CD14-positive monocyte (primary cell): ENCODE data around the gene FBXO28. TPM values are rescaled to one million over a fixed set of nuclear protein-coding genes. Genes with fewer than 3 reads are reported as not detected.

Experiments
- DNase-seq, 3 donors: peaks; one replicate each; pipeline ENCODE4 v3.0.0-alpha.2; 2011 to 2022
- H2AFZ ChIP-seq: 2 replicates; pipeline ENCODE4 v1.6.0; 2012; ENCODE audit warnings: mild to moderate bottlenecking, low read depth, low read length, inconsistent platforms; ENCODE audit not compliant: insufficient read depth, poor library complexity, severe bottlenecking
- H3K27ac ChIP-seq, 2 donors: 1 replicate in 1 of 2; 2 replicates in 1 of 2; pipeline ENCODE4 v1.5.1; 2012 to 2013; ENCODE audit warnings: low read length in 2 of 2, control low read depth in 1 of 2, inconsistent platforms in 1 of 2, low read depth in 1 of 2, mild to moderate bottlenecking in 1 of 2
- H3K27me3 ChIP-seq, 2 donors: one replicate each; pipeline versions ENCODE4 v1.6.0 to v1.6.1; 2011 to 2013; ENCODE audit warnings: low read length in 2 of 2; ENCODE audit not compliant: control insufficient read depth in 2 of 2, insufficient read depth in 2 of 2
- H3K36me3 ChIP-seq, 2 donors: replicated peaks in 1 of 2; 1 replicate in 1 of 2; 2 replicates in 1 of 2; pipeline versions ENCODE4 v1.5.1 to v1.6.1; 2012 to 2013; ENCODE audit warnings: low read length in 2 of 2, control low read depth in 1 of 2, inconsistent platforms in 1 of 2, mild to moderate bottlenecking in 1 of 2; ENCODE audit not compliant: insufficient read depth in 2 of 2, control insufficient read depth in 1 of 2
- H3K4me1 ChIP-seq, 2 donors: 1 replicate in 1 of 2; 2 replicates in 1 of 2; pipeline versions ENCODE4 v1.5.1 to v1.6.1; 2012 to 2013; ENCODE audit warnings: low read length in 2 of 2, control low read depth in 1 of 2, inconsistent platforms in 1 of 2, mild to moderate bottlenecking in 1 of 2, moderate library complexity in 1 of 2; ENCODE audit not compliant: insufficient read depth in 2 of 2, control insufficient read depth in 1 of 2
- H3K4me2 ChIP-seq: replicated peaks from 2 replicates; pipeline ENCODE3; 2012; ENCODE audit warnings: low read length, moderate library complexity, mild to moderate bottlenecking; ENCODE audit not compliant: poor library complexity, severe bottlenecking; ENCODE audit errors: extremely low read depth
- H3K4me3 ChIP-seq, 3 experiments: fragments of 200-600 bp in 1 of 3; sonication (generic) in 1 of 3; replicated peaks in 1 of 3; 1 replicate in 2 of 3; 2 replicates in 1 of 3; pipeline ENCODE4 v1.5.1; 2011 to 2013; ENCODE audit warnings: low read length in 3 of 3, mild to moderate bottlenecking in 3 of 3, control low read depth in 2 of 3, low read depth in 2 of 3, inconsistent platforms in 1 of 3, moderate library complexity in 1 of 3
- H3K79me2 ChIP-seq: 2 replicates; pipeline ENCODE4 v1.6.0; 2012; ENCODE audit warnings: mild to moderate bottlenecking, control low read depth, inconsistent platforms, low read length, moderate library complexity; ENCODE audit not compliant: insufficient read depth
- H3K9ac ChIP-seq: 2 replicates; pipeline ENCODE4 v1.6.0; 2017; ENCODE audit warnings: low read length, mild to moderate bottlenecking; ENCODE audit not compliant: insufficient read depth, poor library complexity, severe bottlenecking
- H3K9me3 ChIP-seq, 2 donors: replicated peaks in 1 of 2; 1 replicate in 1 of 2; 2 replicates in 1 of 2; pipeline versions ENCODE4 v1.5.1 to v1.6.1; 2012 to 2013; ENCODE audit warnings: low read length in 2 of 2, control low read depth in 1 of 2; ENCODE audit not compliant: control insufficient read depth in 1 of 2, insufficient read depth in 1 of 2
- H4K20me1 ChIP-seq: 2 replicates; pipeline ENCODE4 v1.6.0; 2012; ENCODE audit warnings: mild to moderate bottlenecking, low read length, control low read depth, moderate library complexity; ENCODE audit not compliant: insufficient read depth
- H3K27ac Mint-ChIP-seq, 7 donors: one replicate each; pipeline ENCODE4 v1.8.0; 2020; ENCODE audit warnings: mild to moderate bottlenecking in 7 of 7, mixed read lengths in 7 of 7, moderate library complexity in 6 of 7, inconsistent platforms in 2 of 7
- H3K27me3 Mint-ChIP-seq, 3 donors: one replicate each; pipeline ENCODE4 v1.8.0; 2021 to 2022; ENCODE audit warnings: low read depth in 3 of 3, mild to moderate bottlenecking in 3 of 3, mixed read lengths in 3 of 3, moderate library complexity in 3 of 3, inconsistent platforms in 1 of 3
- H3K36me3 Mint-ChIP-seq, 2 donors: one replicate each; pipeline ENCODE4 v1.8.0; 2020; ENCODE audit warnings: mixed read lengths in 2 of 2, inconsistent platforms in 1 of 2, mild to moderate bottlenecking in 1 of 2
- H3K4me1 Mint-ChIP-seq: one replicate; pipeline ENCODE4 v1.8.0; 2020; ENCODE audit warnings: mild to moderate bottlenecking, mixed read lengths
- H3K4me3 Mint-ChIP-seq, 2 donors: one replicate each; pipeline ENCODE4 v1.8.0; 2020; ENCODE audit warnings: mild to moderate bottlenecking in 2 of 2, mixed read lengths in 2 of 2, moderate library complexity in 1 of 2
- H3K9me3 Mint-ChIP-seq, 7 donors: one replicate each; pipeline ENCODE4 v1.8.0; 2020 to 2022; ENCODE audit warnings: mixed read lengths in 7 of 7, mild to moderate bottlenecking in 6 of 7, moderate library complexity in 6 of 7, inconsistent platforms in 2 of 7
- CTCF ChIP-seq: fragments of 200-600 bp; IDR thresholded peaks from one replicate; pipeline ENCODE4 v1.8.0; 2022; ENCODE audit warnings: antibody characterized with exemption, mild to moderate bottlenecking
- WGBS: methylation state at CpG from one replicate; pipeline ENCODE4 v1.1.5; 2013; ENCODE audit warnings: missing lambda C conversion rate; ENCODE audit not compliant: insufficient coverage; 5-methylcytosine and 5-hydroxymethylcytosine counted together
- intact Hi-C, 2 donors: fragments of 100-400 bp; cut with micrococcal nuclease; formaldehyde crosslinking; loops; one replicate each; pipeline versions ENCODE4 v1.15.0 to v1.15.1; 2023
- polyA plus RNA-seq, 3 donors: library from polyadenylated mRNA; depleted of rRNA in 1 of 3; unstranded in 2 of 3; stranded (reverse) in 1 of 3; fragments of 300-500 nt in 2 of 3; fragments of >200 nt in 1 of 3; fragmentation: Illumina TruSeq in 2 of 3; gene quantifications; 1 replicate in 2 of 3; 2 replicates in 1 of 3; pipeline ENCODE4 v1.2.3, GENCODE V29; 2012 to 2021

Gene FBXO28
- polyA plus RNA-seq, 3 donors, result 12.9 to 15.8 (median 13.0) TPM

GRCh38 chr1:224095339-224095738 lies 18.6 kb upstream of the FBXO28 start:
- no peak overlapping the region for H3K27ac ChIP-seq
- Mint-ChIP-seq H3K4me1 (no peaks in the 10 kb centered on the region), H3K9me3 (peaks cover 0 to 4% (median 0%) of the 10 kb centered on the region in 7 donors), H3K27ac (no peak overlapping the region), H3K4me3 (no peak overlapping the region), H3K27me3 (peaks cover 0 to 12% (median 0%) of the 10 kb centered on the region in 3 donors), H3K36me3 (no peaks in the 10 kb centered on the region)
- H3K4me2 ChIP-seq, result no peak overlapping the region
- no peaks in the 10 kb centered on the region for H3K4me1 ChIP-seq
- no peak overlapping the region for H3K9ac ChIP-seq
- no peak overlapping the region for H3K4me3 ChIP-seq
- no peaks in the 10 kb centered on the region for H4K20me1 ChIP-seq
- DNase-seq, result no peak
- H3K36me3 ChIP-seq, result no peaks in the 10 kb centered on the region
- no peaks in the 10 kb centered on the region for H3K27me3 ChIP-seq
- intact Hi-C loops, result no loop called here
- H3K79me2 ChIP-seq, result no peaks in the 10 kb centered on the region
- H2AFZ ChIP-seq, result no peak overlapping the region
- no CpG with 5 or more reads among the region's 1 CpG for WGBS
- H3K9me3 ChIP-seq, result no peaks in the 10 kb centered on the region
- no peak for TF ChIP-seq CTCF

GRCh38 chr1:224095867-224096266 lies 18.0 kb upstream of the FBXO28 start:
- peaks cover 0 to 4% (median 0%) of the 10 kb centered on the region in 7 donors for H3K9me3 Mint-ChIP-seq
- Histone ChIP-seq H3K27me3 (no peaks in the 10 kb centered on the region), H3K27ac (no peak overlapping the region), H3K4me1 (no peaks in the 10 kb centered on the region), H4K20me1 (no peaks in the 10 kb centered on the region), H3K4me2 (no peak overlapping the region), H3K4me3 (no peak overlapping the region), H3K36me3 (no peaks in the 10 kb centered on the region), H3K79me2 (no peaks in the 10 kb centered on the region), H3K9ac (no peak overlapping the region), H2AFZ (no peak overlapping the region), H3K9me3 (no peaks in the 10 kb centered on the region)
- no peaks in the 10 kb centered on the region for H3K4me1 Mint-ChIP-seq
- no peak overlapping the region for H3K4me3 Mint-ChIP-seq
- WGBS, result 100% methylated on average over 1 of the region's 1 CpG
- H3K36me3 Mint-ChIP-seq, result no peaks in the 10 kb centered on the region
- peaks cover 0 to 10% (median 0%) of the 10 kb centered on the region in 3 donors for H3K27me3 Mint-ChIP-seq
- DNase-seq, result no peak
- intact Hi-C loops, result no loop called here
- no peak overlapping the region for H3K27ac Mint-ChIP-seq
- no peak for TF ChIP-seq CTCF
